ENCODE data around the gene TAF5.
"Not testable (repeated sequence)": the region's sequence is repeated elsewhere in the genome, so short reads cannot be mapped to it uniquely, and the experiment has no call there.

The TAF5 gene

GRCh38 chr10:103415581-103415980, 47.8 kb downstream of the TAF5 start:
- H3K4me2 ChIP-seq (ENCODE audit: low read length), result no peak overlapping the region
- no peaks in the 10 kb centered on the region for H3F3A ChIP-seq (ENCODE audit: insufficient read depth, low read length)
- H3K27me3 ChIP-seq (ENCODE audit: insufficient read depth, low read length), result no peaks in the 10 kb centered on the region
- H3K36me3 ChIP-seq (ENCODE audit: insufficient read depth, low read length), result peaks cover 87% of the 10 kb centered on the region
- no peak overlapping the region for H3K27ac ChIP-seq (ENCODE audit: low read depth, low read length, poor library complexity, severe bottlenecking)
- no peak overlapping the region for H3K9ac ChIP-seq (ENCODE audit: low read length)
- H2AFZ ChIP-seq (ENCODE audit: low read length), result no peak overlapping the region
- H3K9me2 ChIP-seq (ENCODE audit: low read depth, low read length), result no peaks in the 10 kb centered on the region
- H3K9me3 ChIP-seq (ENCODE audit: low read length), result no peaks in the 10 kb centered on the region
- TF ChIP-seq EZH2 (IDR thresholded peaks at IDR 0.05; ENCODE audit: borderline replicate concordance, low read length) (no peak), CTCF (IDR thresholded peaks at IDR 0.05; ENCODE audit: low read length) (no peak)
- H3K4me1 ChIP-seq (ENCODE audit: insufficient read depth, low read length, severe bottlenecking), result no peaks in the 10 kb centered on the region
- H3K4me3 ChIP-seq (ENCODE audit: low read depth, low read length, poor library complexity, severe bottlenecking), result no peak overlapping the region
- no peaks in the 10 kb centered on the region for H3K79me2 ChIP-seq (ENCODE audit: insufficient read depth, low read length)
- no peaks in the 10 kb centered on the region for H4K20me1 ChIP-seq (ENCODE audit: insufficient read depth, low read length)

GRCh38 chr10:103416436-103417147, 48.8 kb downstream of the TAF5 start:
- peaks cover 89% of the 10 kb centered on the region for H3K36me3 ChIP-seq (ENCODE audit: insufficient read depth, low read length)
- no peaks in the 10 kb centered on the region for H3F3A ChIP-seq (ENCODE audit: insufficient read depth, low read length)
- no peak overlapping the region for H3K4me3 ChIP-seq (ENCODE audit: low read depth, low read length, poor library complexity, severe bottlenecking)
- H3K9me2 ChIP-seq (ENCODE audit: low read depth, low read length), result no peaks in the 10 kb centered on the region
- H3K79me2 ChIP-seq (ENCODE audit: insufficient read depth, low read length), result no peaks in the 10 kb centered on the region
- H3K27ac ChIP-seq (ENCODE audit: low read depth, low read length, poor library complexity, severe bottlenecking), result no peak overlapping the region
- no peak overlapping the region for H3K9ac ChIP-seq (ENCODE audit: low read length)
- no peaks in the 10 kb centered on the region for H3K4me1 ChIP-seq (ENCODE audit: insufficient read depth, low read length, severe bottlenecking)
- H3K9me3 ChIP-seq (ENCODE audit: low read length), result no peaks in the 10 kb centered on the region
- H2AFZ ChIP-seq (ENCODE audit: low read length), result no peak overlapping the region
- H3K27me3 ChIP-seq (ENCODE audit: insufficient read depth, low read length), result no peaks in the 10 kb centered on the region
- no peak overlapping the region for H3K4me2 ChIP-seq (ENCODE audit: low read length)
- H4K20me1 ChIP-seq (ENCODE audit: insufficient read depth, low read length), result no peaks in the 10 kb centered on the region
- TF ChIP-seq EZH2 (IDR thresholded peaks at IDR 0.05; ENCODE audit: borderline replicate concordance, low read length), result no peak
- TF ChIP-seq CTCF (IDR thresholded peaks at IDR 0.05; ENCODE audit: low read length), result peak; percentile 55; the same call in 1 of the 2 replicates

- H3K27me3 ChIP-seq (ENCODE audit: insufficient read depth, low read length); H4K20me1 ChIP-seq (ENCODE audit: insufficient read depth, low read length): not testable (repeated sequence)
- peaks cover 88% of the 10 kb centered on the region for H3K36me3 ChIP-seq (ENCODE audit: insufficient read depth, low read length)
Observed at GRCh38 chr10:103417148-103417469, 49.3 kb downstream of the TAF5 start.

DNA sequence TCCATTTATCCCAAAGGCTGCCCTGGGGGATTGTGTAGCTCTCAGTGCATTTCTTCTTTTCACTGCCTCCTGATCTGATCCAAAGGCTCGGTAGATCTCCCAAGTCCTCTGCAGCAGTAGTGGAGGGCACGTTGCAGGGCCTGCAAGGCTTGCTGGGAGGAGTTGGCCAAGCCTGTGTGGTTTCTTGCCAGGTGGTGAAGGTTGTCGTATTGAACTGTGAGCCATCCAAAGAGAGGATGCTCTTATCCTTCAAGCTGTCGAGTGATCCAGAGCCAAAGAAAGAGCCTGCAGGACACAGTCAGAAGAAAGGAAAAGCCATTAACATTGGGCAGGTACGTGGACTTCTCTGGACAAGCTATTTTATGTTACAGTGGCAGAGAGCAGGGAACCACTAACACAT, 49.8 kb downstream of the TAF5 start:
- Histone ChIP-seq H3K36me3 (ENCODE audit: insufficient read depth, low read length) (peaks cover 92% of the 10 kb centered on the region), H3K9ac (ENCODE audit: low read length) (no peak overlapping the region), H3K9me3 (ENCODE audit: low read length) (no peaks in the 10 kb centered on the region)

More at GRCh38 chr10:103417148-103417469, 49.3 kb downstream of the TAF5 start:
- H3K4me2 ChIP-seq (ENCODE audit: low read length); H3K9me3 ChIP-seq (ENCODE audit: low read length); H3K4me1 ChIP-seq (ENCODE audit: insufficient read depth, low read length, severe bottlenecking); H3K9me2 ChIP-seq (ENCODE audit: low read depth, low read length); H3K27ac ChIP-seq (ENCODE audit: low read depth, low read length, poor library complexity, severe bottlenecking); H3K4me3 ChIP-seq (ENCODE audit: low read depth, low read length, poor library complexity, severe bottlenecking); H3F3A ChIP-seq (ENCODE audit: insufficient read depth, low read length); H2AFZ ChIP-seq (ENCODE audit: low read length); H3K9ac ChIP-seq (ENCODE audit: low read length); H3K79me2 ChIP-seq (ENCODE audit: insufficient read depth, low read length): not testable (repeated sequence)

More for the DNA sequence above, 49.8 kb downstream of the TAF5 start:
- H4K20me1 ChIP-seq (ENCODE audit: insufficient read depth, low read length), result no peaks in the 10 kb centered on the region
- no peaks in the 10 kb centered on the region for H3K4me1 ChIP-seq (ENCODE audit: insufficient read depth, low read length, severe bottlenecking)
- no peak overlapping the region for H3K4me2 ChIP-seq (ENCODE audit: low read length)
- no peaks in the 10 kb centered on the region for H3K27me3 ChIP-seq (ENCODE audit: insufficient read depth, low read length)
- no peaks in the 10 kb centered on the region for H3F3A ChIP-seq (ENCODE audit: insufficient read depth, low read length)
- no peak for TF ChIP-seq CTCF (IDR thresholded peaks at IDR 0.05; ENCODE audit: low read length)
- TF ChIP-seq EZH2 (IDR thresholded peaks at IDR 0.05; ENCODE audit: borderline replicate concordance, low read length), result no peak
- no peak overlapping the region for H2AFZ ChIP-seq (ENCODE audit: low read length)
- H3K27ac ChIP-seq (ENCODE audit: low read depth, low read length, poor library complexity, severe bottlenecking), result no peak overlapping the region
- no peaks in the 10 kb centered on the region for H3K9me2 ChIP-seq (ENCODE audit: low read depth, low read length)
- no peaks in the 10 kb centered on the region for H3K79me2 ChIP-seq (ENCODE audit: insufficient read depth, low read length)
- H3K4me3 ChIP-seq (ENCODE audit: low read depth, low read length, poor library complexity, severe bottlenecking), result no peak overlapping the region

Measured in OCI-LY1 (cell line).